CD8-positive, alpha-beta memory T cell (primary cell): ENCODE data around the gene HS3ST3B1. TPM values are rescaled to one million over a fixed set of nuclear protein-coding genes. Genes with fewer than 3 reads are reported as not detected.

Experiments
- CTCF ChIA-PET: fragments of 350-600 bp; sonication (Branson Sonifier 250); formaldehyde crosslinking; loops from one replicate; lab custom pipeline; 2021; ENCODE audit warnings: antibody characterized with exemption; lab: Charles Lee
- POLR2A ChIA-PET: fragments of 350-600 bp; sonication (Branson Sonifier 250); formaldehyde crosslinking; loops from one replicate; lab custom pipeline; 2021; ENCODE audit warnings: antibody characterized with exemption; lab: Charles Lee
- DNase-seq, 5 donors: peaks; one replicate each; pipeline versions ENCODE4 v3.0.0 to v3.0.0-alpha.2; 2020 to 2022; ENCODE audit warnings: mixed read lengths in 1 of 5
- H3K27ac ChIP-seq: one replicate; pipeline ENCODE4 v1.7.0; 2013; ENCODE audit warnings: low read depth, mild to moderate bottlenecking, low read length, moderate library complexity
- H3K27me3 ChIP-seq: 2 replicates; pipeline ENCODE4 v1.7.0; 2013; ENCODE audit warnings: low read length, mild to moderate bottlenecking; ENCODE audit not compliant: insufficient read depth, poor library complexity, severe bottlenecking
- H3K36me3 ChIP-seq: 2 replicates; pipeline ENCODE4 v1.7.0; 2013; ENCODE audit warnings: mild to moderate bottlenecking, low read length, moderate library complexity; ENCODE audit not compliant: insufficient read depth
- H3K4me1 ChIP-seq: 2 replicates; pipeline ENCODE4 v1.7.0; 2013; ENCODE audit warnings: mild to moderate bottlenecking, low read length, moderate library complexity; ENCODE audit not compliant: insufficient read depth
- H3K4me3 ChIP-seq: 2 replicates; pipeline ENCODE4 v1.7.0; 2013; ENCODE audit warnings: mild to moderate bottlenecking, low read length
- H3K9me3 ChIP-seq: 2 replicates; pipeline ENCODE4 v1.7.0; 2013; ENCODE audit warnings: mild to moderate bottlenecking, low read length
- H3K27ac Mint-ChIP-seq, 8 donors: one replicate each; pipeline ENCODE4 v1.8.0; 2020 to 2021; ENCODE audit warnings: mixed read lengths in 8 of 8, mild to moderate bottlenecking in 6 of 8, inconsistent platforms in 3 of 8, moderate library complexity in 3 of 8
- H3K27me3 Mint-ChIP-seq, 2 donors: one replicate each; pipeline ENCODE4 v1.8.0; 2020 to 2021; ENCODE audit warnings: mixed read lengths in 2 of 2, mild to moderate bottlenecking in 1 of 2, moderate library complexity in 1 of 2
- H3K36me3 Mint-ChIP-seq, 3 donors: one replicate each; pipeline ENCODE4 v1.8.0; 2020 to 2021; ENCODE audit warnings: mixed read lengths in 3 of 3, inconsistent platforms in 1 of 3, mild to moderate bottlenecking in 1 of 3
- H3K4me1 Mint-ChIP-seq, 3 donors: one replicate each; pipeline ENCODE4 v1.8.0; 2020 to 2021; ENCODE audit warnings: mixed read lengths in 3 of 3, inconsistent platforms in 1 of 3, mild to moderate bottlenecking in 1 of 3
- H3K4me3 Mint-ChIP-seq, 7 donors: one replicate each; pipeline ENCODE4 v1.8.0; 2020 to 2021; ENCODE audit warnings: mixed read lengths in 7 of 7, mild to moderate bottlenecking in 6 of 7, moderate library complexity in 4 of 7, inconsistent platforms in 2 of 7
- H3K9me3 Mint-ChIP-seq, 5 donors: one replicate each; pipeline ENCODE4 v1.8.0; 2020 to 2022; ENCODE audit warnings: mixed read lengths in 5 of 5, mild to moderate bottlenecking in 3 of 5, moderate library complexity in 2 of 5, inconsistent platforms in 1 of 5
- polyA plus RNA-seq: library from polyadenylated mRNA; unstranded; fragments of 300-500 nt; fragmentation: Illumina TruSeq; gene quantifications from one replicate; pipeline ENCODE4 v1.2.3, GENCODE V29; 2021
- total RNA-seq, 2 experiments: library from RNA; stranded (reverse); gene quantifications; one replicate each; pipeline ENCODE4 v1.2.3, GENCODE V29; 2021

The HS3ST3B1 gene
- total and polyA plus RNA-seq, 3 experiments from 2014 or later, result 5.5 to 11.0 (median 6.0) TPM

GRCh38 chr17:14334919-14335318, 34.0 kb downstream of the HS3ST3B1 start:
- peaks cover 73 to 92% (median 92%) of the 10 kb centered on the region in 3 donors for H3K4me1 Mint-ChIP-seq
- Histone ChIP-seq H3K27ac (no peak overlapping the region), H3K36me3 (no peaks in the 10 kb centered on the region), H3K9me3 (no peaks in the 10 kb centered on the region), H3K27me3 (no peaks in the 10 kb centered on the region), H3K4me1 (peaks cover 71% of the 10 kb centered on the region), H3K4me3 (no peak overlapping the region)
- no peaks in the 10 kb centered on the region for H3K9me3 Mint-ChIP-seq
- POLR2A ChIA-PET, result no interaction called here
- H3K4me3 Mint-ChIP-seq, result peak overlapping the region in 2 of 7 donors; percentile 19 to 20
- CTCF ChIA-PET, result no interaction called here
- no peak for DNase-seq
- H3K27ac Mint-ChIP-seq, result peak overlapping the region in 6 of 8 donors; percentile 10 to 81 (median 30)
- H3K27me3 Mint-ChIP-seq, result no peaks in the 10 kb centered on the region
- H3K36me3 Mint-ChIP-seq, result peaks cover 0 to 3% (median 2%) of the 10 kb centered on the region in 3 donors

- Mint-ChIP-seq H3K4me3 (no peak overlapping the region), H3K9me3 (no peaks in the 10 kb centered on the region), H3K27me3 (no peaks in the 10 kb centered on the region), H3K27ac (peak overlapping the region in 5 of 8 donors; percentile 51 to 84 (median 67)), H3K4me1 (peaks cover 78 to 92% (median 92%) of the 10 kb centered on the region in 3 donors), H3K36me3 (peaks cover 0 to 5% (median 2%) of the 10 kb centered on the region in 3 donors)
- Histone ChIP-seq H3K4me1 (peaks cover 75% of the 10 kb centered on the region), H3K4me3 (no peak overlapping the region), H3K36me3 (no peaks in the 10 kb centered on the region), H3K9me3 (no peaks in the 10 kb centered on the region), H3K27me3 (no peaks in the 10 kb centered on the region), H3K27ac (no peak overlapping the region)
- DNase-seq, result no peak
- ChIA-PET POLR2A (no interaction called here), CTCF (no interaction called here)
Measured at GRCh38 chr17:14336418-14336817, 35.5 kb downstream of the HS3ST3B1 start.

- Histone ChIP-seq H3K4me1 (peaks cover 63% of the 10 kb centered on the region), H3K36me3 (no peaks in the 10 kb centered on the region), H3K4me3 (no peak overlapping the region), H3K27me3 (no peaks in the 10 kb centered on the region), H3K27ac (no peak overlapping the region), H3K9me3 (no peaks in the 10 kb centered on the region)
- no peaks in the 10 kb centered on the region for H3K9me3 Mint-ChIP-seq
- no peak overlapping the region for H3K4me3 Mint-ChIP-seq
- no peak for DNase-seq
- H3K36me3 Mint-ChIP-seq, result peaks cover 0 to 5% (median 2%) of the 10 kb centered on the region in 3 donors
- no peaks in the 10 kb centered on the region for H3K27me3 Mint-ChIP-seq
- CTCF ChIA-PET, result no interaction called here
- peak overlapping the region in 6 of 8 donors; percentile 15 to 77 (median 56) for H3K27ac Mint-ChIP-seq
- POLR2A ChIA-PET, result no interaction called here
- peaks cover 71 to 87% (median 84%) of the 10 kb centered on the region in 3 donors for H3K4me1 Mint-ChIP-seq
Measured at GRCh38 chr17:14337596-14338079, 36.8 kb downstream of the HS3ST3B1 start.

- Histone ChIP-seq H3K4me1 (peaks cover 42% of the 10 kb centered on the region), H3K4me3 (no peak overlapping the region), H3K9me3 (no peaks in the 10 kb centered on the region), H3K36me3 (no peaks in the 10 kb centered on the region), H3K27me3 (no peaks in the 10 kb centered on the region), H3K27ac (no peak overlapping the region)
- CTCF ChIA-PET, result no interaction called here
- Mint-ChIP-seq H3K36me3 (peaks cover 4 to 18% (median 16%) of the 10 kb centered on the region in 3 donors), H3K27ac (peak overlapping the region; percentile 12 to 87 (median 55)), H3K27me3 (no peaks in the 10 kb centered on the region), H3K4me1 (peaks cover 47 to 56% (median 54%) of the 10 kb centered on the region in 3 donors), H3K9me3 (no peaks in the 10 kb centered on the region), H3K4me3 (peak overlapping the region in 2 of 7 donors; percentile 20 to 25)
- no peak for DNase-seq
- POLR2A ChIA-PET, result no interaction called here
Measured at GRCh38 chr17:14340857-14341754, 40.2 kb downstream of the HS3ST3B1 start.

GRCh38 chr17:14341866-14342265, 41.0 kb downstream of the HS3ST3B1 start:
- no peak for DNase-seq
- Histone ChIP-seq H3K27ac (no peak overlapping the region), H3K27me3 (no peaks in the 10 kb centered on the region), H3K4me3 (no peak overlapping the region), H3K4me1 (peaks cover 36% of the 10 kb centered on the region), H3K36me3 (no peaks in the 10 kb centered on the region), H3K9me3 (no peaks in the 10 kb centered on the region)
- Mint-ChIP-seq H3K36me3 (peaks cover 4 to 25% (median 19%) of the 10 kb centered on the region in 3 donors), H3K27me3 (no peaks in the 10 kb centered on the region), H3K27ac (peak overlapping the region in 2 of 8 donors; percentile 23 to 74), H3K9me3 (no peaks in the 10 kb centered on the region), H3K4me3 (no peak overlapping the region), H3K4me1 (peaks cover 40 to 48% (median 47%) of the 10 kb centered on the region in 3 donors)
- ChIA-PET POLR2A (no interaction called here), CTCF (no interaction called here)

- no peak overlapping the region for H3K4me3 ChIP-seq
- Mint-ChIP-seq H3K4me3 (no peak overlapping the region), H3K36me3 (peaks cover 4 to 53% (median 23%) of the 10 kb centered on the region in 3 donors), H3K9me3 (no peaks in the 10 kb centered on the region), H3K27me3 (no peaks in the 10 kb centered on the region), H3K4me1 (peaks cover under 1 to 6% (median 3%) of the 10 kb centered on the region in 3 donors), H3K27ac (peak overlapping the region in 2 of 8 donors; percentile 63)
- ChIA-PET CTCF (no interaction called here), POLR2A (no interaction called here)
- no peaks in the 10 kb centered on the region for H3K4me1 ChIP-seq
- H3K9me3 ChIP-seq, result no peaks in the 10 kb centered on the region
- peaks cover 8% of the 10 kb centered on the region for H3K36me3 ChIP-seq
- no peak for DNase-seq
- no peak overlapping the region for H3K27ac ChIP-seq
- H3K27me3 ChIP-seq, result no peaks in the 10 kb centered on the region
Measured at GRCh38 chr17:14346801-14347200, 45.9 kb downstream of the HS3ST3B1 start.

- no peak overlapping the region for H3K4me3 ChIP-seq
- no peaks in the 10 kb centered on the region for H3K9me3 ChIP-seq
- Mint-ChIP-seq H3K4me1 (peaks cover 0 to 4% (median 0%) of the 10 kb centered on the region in 3 donors), H3K36me3 (peaks cover 0 to 34% (median 11%) of the 10 kb centered on the region in 3 donors), H3K4me3 (no peak overlapping the region), H3K27ac (no peak overlapping the region), H3K27me3 (peaks cover 0 to 6% of the 10 kb centered on the region in 2 donors), H3K9me3 (no peaks in the 10 kb centered on the region)
- DNase-seq, result no peak
- ChIA-PET CTCF (no interaction called here), POLR2A (no interaction called here)
- peaks cover 8% of the 10 kb centered on the region for H3K36me3 ChIP-seq
- no peak overlapping the region for H3K27ac ChIP-seq
- H3K27me3 ChIP-seq, result no peaks in the 10 kb centered on the region
- no peaks in the 10 kb centered on the region for H3K4me1 ChIP-seq
Measured at GRCh38 chr17:14351493-14351892, 50.6 kb downstream of the HS3ST3B1 start.

- peaks cover 0 to 6% of the 10 kb centered on the region in 2 donors for H3K27me3 Mint-ChIP-seq
- no peak overlapping the region for H3K4me3 ChIP-seq
- POLR2A ChIA-PET, result no interaction called here
Measured at GRCh38 chr17:14352136-14352535, 51.3 kb downstream of the HS3ST3B1 start.

More at GRCh38 chr17:14352136-14352535, 51.3 kb downstream of the HS3ST3B1 start:
- DNase-seq, result no peak
- Mint-ChIP-seq H3K27ac (no peak overlapping the region), H3K4me1 (peaks cover 0 to 3% (median 0%) of the 10 kb centered on the region in 3 donors), H3K9me3 (no peaks in the 10 kb centered on the region), H3K4me3 (no peak overlapping the region), H3K36me3 (peaks cover 0 to 28% (median 8%) of the 10 kb centered on the region in 3 donors)
- H3K4me1 ChIP-seq, result no peaks in the 10 kb centered on the region
- H3K27ac ChIP-seq, result no peak overlapping the region
- H3K9me3 ChIP-seq, result no peaks in the 10 kb centered on the region
- peaks cover 8% of the 10 kb centered on the region for H3K36me3 ChIP-seq
- no peaks in the 10 kb centered on the region for H3K27me3 ChIP-seq
- CTCF ChIA-PET, result no interaction called here
